ENCODE results near the gene CTIF.

GRCh38 chr18:48819781-48820482 is 281.1 kb downstream of the CTIF start:
- TF ChIP-seq POLR2A (IDR thresholded peaks at IDR 0.05; ENCODE audit: low read depth, low read length) (no peak), TAF1 (IDR thresholded peaks at IDR 0.05; ENCODE audit: low read depth, low read length) (no peak)

Data from GM12891 (cell line).